Gastroesophageal sphincter (tissue), 3 donors: ENCODE results near the gene LDLRAD1.

Source experiments
- CTCF ChIP-seq, 4 experiments: fragments of 200-600 bp in 2 of 4; fragments of 450-650 bp in 2 of 4; sonication (generic) in 1 of 4; IDR thresholded peaks; one replicate each; pipeline ENCODE4 v1.5.1; 2017 to 2019; ENCODE audit warnings: antibody characterized with exemption in 4 of 4, mild to moderate bottlenecking in 2 of 4, moderate library complexity in 2 of 4
- EP300 ChIP-seq: sonication (generic); formaldehyde crosslinking; IDR thresholded peaks from one replicate; pipeline ENCODE4 v1.6.1; 2017; ENCODE audit warnings: antibody characterized with exemption, mild to moderate bottlenecking

- no peak for TF ChIP-seq CTCF (IDR thresholded peaks at IDR 0.05)
- TF ChIP-seq EP300: no peak
Measured at GRCh38 chr1:53979712-53980450, 38.1 kb downstream of the LDLRAD1 start.
